Endodermal cell (in vitro differentiated cells): Measurements from ENCODE around the gene TAOK2. TPM values are rescaled to one million over a fixed set of nuclear protein-coding genes. Genes with fewer than 3 reads are reported as not detected.
A peak's percentile ranks its signal among the peaks of the same experiment; 100 is the strongest.
"Not testable (repeated sequence)": the region's sequence is repeated elsewhere in the genome, so short reads cannot be mapped to it uniquely, and the experiment has no call there.

Source experiments
- DNase-seq: peaks from one replicate; pipeline ENCODE4 v3.0.0-alpha.2; 2017
- H3K27ac ChIP-seq: 2 replicates; pipeline ENCODE4 v1.5.1; 2013; ENCODE audit warnings: mild to moderate bottlenecking, low read depth, low read length, moderate library complexity
- H3K27me3 ChIP-seq: 2 replicates; pipeline ENCODE4 v1.6.1; 2013; ENCODE audit warnings: mild to moderate bottlenecking, low read length, moderate library complexity; ENCODE audit not compliant: insufficient read depth, control insufficient read depth, poor library complexity, severe bottlenecking
- H3K36me3 ChIP-seq: 2 replicates; pipeline ENCODE4 v1.7.0; 2013; ENCODE audit warnings: mild to moderate bottlenecking, low read length, moderate library complexity; ENCODE audit not compliant: control insufficient read depth, insufficient read depth
- H3K4me1 ChIP-seq: one replicate; pipeline ENCODE4 v1.7.0; 2013; ENCODE audit warnings: low read length; ENCODE audit not compliant: control insufficient read depth, insufficient read depth
- H3K4me3 ChIP-seq: 2 replicates; pipeline ENCODE4 v1.5.1; 2013; ENCODE audit warnings: mild to moderate bottlenecking, low read length, moderate library complexity
- H3K9ac ChIP-seq: 2 replicates; pipeline ENCODE4 v1.6.1; 2013; ENCODE audit warnings: mild to moderate bottlenecking, low read length, moderate library complexity; ENCODE audit not compliant: poor library complexity, severe bottlenecking; ENCODE audit errors: extremely low read depth
- H3K9me3 ChIP-seq: 2 replicates; pipeline ENCODE4 v1.6.1; 2013; ENCODE audit warnings: mild to moderate bottlenecking, low read length, moderate library complexity; ENCODE audit not compliant: control insufficient read depth
- H3K27ac Mint-ChIP-seq: 2 replicates; pipeline ENCODE4 v1.8.0; 2020; ENCODE audit warnings: mixed read lengths
- H3K27me3 Mint-ChIP-seq: 2 replicates; pipeline ENCODE4 v1.8.0; 2021; ENCODE audit warnings: mild to moderate bottlenecking, mixed read lengths; ENCODE audit not compliant: insufficient read depth
- H3K36me3 Mint-ChIP-seq: 2 replicates; pipeline ENCODE4 v1.8.0; 2020; ENCODE audit warnings: low read depth, mixed read lengths
- H3K4me1 Mint-ChIP-seq: 2 replicates; pipeline ENCODE4 v1.8.0; 2020; ENCODE audit warnings: mixed read lengths
- H3K4me3 Mint-ChIP-seq: 2 replicates; pipeline ENCODE4 v1.8.0; 2020; ENCODE audit warnings: mild to moderate bottlenecking, moderate library complexity, mixed read lengths
- H3K9me3 Mint-ChIP-seq: 2 replicates; pipeline ENCODE4 v1.8.0; 2020; ENCODE audit warnings: mild to moderate bottlenecking, mixed read lengths
- CTCF ChIP-seq: fragments of 200-600 bp; sonication (generic); conservative IDR thresholded peaks from 2 replicates; pipeline ENCODE4 v1.5.0; 2021; ENCODE audit warnings: antibody characterized with exemption, mild to moderate bottlenecking
- WGBS, 2 experiments: methylation state at CpG; one replicate each; pipeline versions ENCODE4 v1.1.5 to v1.1.7; 2013; ENCODE audit warnings: missing lambda C conversion rate in 2 of 2, mixed read lengths in 1 of 2; ENCODE audit not compliant: insufficient coverage in 1 of 2, insufficient read length in 1 of 2; 5-methylcytosine and 5-hydroxymethylcytosine counted together
- total RNA-seq, 2 donors: library from RNA; stranded (reverse); fragmentation: NEBNext Ultra II Directional in 1 of 2; extraction: Animal tissue kit (Norgen Biotek cat#: 25700) in 1 of 2; gene quantifications; 2 replicates in 1 of 2; 3 replicates in 1 of 2; pipeline ENCODE4 v1.2.1, GENCODE V29; 2021

Gene TAOK2
- total RNA-seq, 2 donors from 2014 or later: 44.6 to 50.2 TPM

DNA sequence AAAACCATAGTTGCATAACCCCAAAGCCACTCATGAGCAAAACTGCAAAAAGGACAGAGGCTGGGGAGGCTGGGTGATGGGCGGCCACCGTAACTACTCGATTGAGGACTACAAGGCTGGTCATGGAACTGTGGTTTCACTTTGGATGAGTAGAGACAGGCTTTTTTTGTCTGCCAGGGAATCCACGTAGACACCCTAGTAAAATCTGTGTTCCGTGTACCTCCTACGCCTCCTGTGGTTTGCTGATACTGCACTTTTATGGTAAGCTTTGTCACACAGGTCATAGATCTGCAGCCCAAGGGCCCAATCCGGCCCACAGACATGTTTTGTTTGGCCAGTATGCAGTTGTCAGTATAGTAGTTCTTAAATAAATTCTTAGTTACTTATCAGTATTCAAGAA, 59.6 kb downstream of the TAOK2 start:
- Mint-ChIP-seq H3K27ac (no peak overlapping the region), H3K27me3 (peaks cover 74% of the 10 kb centered on the region), H3K4me3 (no peak overlapping the region), H3K4me1 (peaks cover 2% of the 10 kb centered on the region), H3K36me3 (no peaks in the 10 kb centered on the region), H3K9me3 (no peaks in the 10 kb centered on the region)
- Histone ChIP-seq H3K9me3 (no peaks in the 10 kb centered on the region), H3K9ac (no peak overlapping the region), H3K4me3 (no peak overlapping the region), H3K36me3 (no peaks in the 10 kb centered on the region), H3K27me3 (peaks cover 42% of the 10 kb centered on the region), H3K4me1 (no peaks in the 10 kb centered on the region), H3K27ac (no peak overlapping the region)
- DNase-seq: no peak
- 87 to 93% methylated on average over 5 to 7 of the region's 7 CpGs for WGBS, 2 experiments
- TF ChIP-seq CTCF: no peak

DNA sequence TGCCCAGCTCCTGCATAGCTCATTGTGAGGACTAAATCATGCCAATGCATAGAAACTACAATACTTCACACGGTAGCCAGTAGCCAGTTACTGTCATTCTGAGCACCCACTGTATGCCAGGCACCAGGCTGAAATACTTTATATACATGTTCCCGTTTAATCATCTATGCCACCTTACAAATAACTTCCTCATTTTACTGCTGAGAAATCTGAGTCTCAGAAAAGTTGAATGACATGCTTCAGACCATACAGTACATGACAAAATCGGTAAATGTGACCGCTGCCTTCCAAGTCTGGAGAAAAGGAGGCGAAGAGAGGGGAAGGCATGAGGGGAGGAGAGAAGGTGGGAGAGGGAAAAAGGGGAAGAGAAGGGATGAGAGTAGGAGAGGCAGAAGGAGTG, 66.6 kb downstream of the TAOK2 start:
- Mint-ChIP-seq H3K4me1 (no peaks in the 10 kb centered on the region), H3K9me3 (no peaks in the 10 kb centered on the region), H3K36me3 (no peaks in the 10 kb centered on the region), H3K27ac (no peak overlapping the region), H3K27me3 (peaks cover 29% of the 10 kb centered on the region), H3K4me3 (no peak overlapping the region)
- no peak overlapping the region for H3K9ac ChIP-seq
- no peaks in the 10 kb centered on the region for H3K9me3 ChIP-seq
- H3K36me3 ChIP-seq: no peaks in the 10 kb centered on the region
- TF ChIP-seq CTCF: no peak
- H3K4me3 ChIP-seq: no peak overlapping the region
- no peak overlapping the region for H3K27ac ChIP-seq
- WGBS, 2 experiments: 61 to 87% methylated on average over 2 to 5 of the region's 5 CpGs
- no peak for DNase-seq
- no peaks in the 10 kb centered on the region for H3K4me1 ChIP-seq
- H3K27me3 ChIP-seq: peaks cover 23% of the 10 kb centered on the region

- H3K4me1 ChIP-seq, H3K27ac Mint-ChIP-seq, H3K27ac ChIP-seq, H3K4me3 Mint-ChIP-seq, DNase-seq, H3K9ac ChIP-seq, H3K4me3 ChIP-seq, H3K4me1 Mint-ChIP-seq, H3K36me3 ChIP-seq, H3K9me3 Mint-ChIP-seq, H3K36me3 Mint-ChIP-seq, H3K9me3 ChIP-seq: not testable (repeated sequence)
- 92 to 97% methylated on average over 3 to 5 of the region's 5 CpGs for WGBS, 2 experiments
- peaks cover 18% of the 10 kb centered on the region for H3K27me3 ChIP-seq
- H3K27me3 Mint-ChIP-seq: peaks cover 26% of the 10 kb centered on the region
Measured at GRCh38 chr16:30040690-30041089, 67.0 kb downstream of the TAOK2 start.

- DNase-seq: no peak
- Histone ChIP-seq H3K9me3 (no peaks in the 10 kb centered on the region), H3K36me3 (no peaks in the 10 kb centered on the region), H3K4me3 (no peak overlapping the region), H3K27ac (no peak overlapping the region), H3K27me3 (peaks cover 8% of the 10 kb centered on the region), H3K9ac (no peak overlapping the region), H3K4me1 (no peaks in the 10 kb centered on the region)
- Mint-ChIP-seq H3K27me3 (peaks cover 18% of the 10 kb centered on the region), H3K36me3 (no peaks in the 10 kb centered on the region), H3K4me3 (no peak overlapping the region), H3K27ac (no peak overlapping the region), H3K4me1 (no peaks in the 10 kb centered on the region), H3K9me3 (no peaks in the 10 kb centered on the region)
- 43 to 60% methylated on average over 1 of the region's 5 CpGs for WGBS, 2 experiments
- TF ChIP-seq CTCF: peak; percentile 72
Measured at GRCh38 chr16:30041841-30042240, 68.2 kb downstream of the TAOK2 start.
